GM12892 (cell line): ENCODE data around the gene GPS1.
A peak's percentile ranks its signal among the peaks of the same experiment; 100 is the strongest.

Experiments
- DNase-seq: peaks from one replicate; pipeline ENCODE4 v3.0.0; 2011; ENCODE audit not compliant: insufficient read length
- FAIRE-seq: peaks from 2 replicates; lab custom pipeline; 2011; peaks lifted over from hg19 to GRCh38; lab: Jason Lieb, UNC
- POLR2A ChIP-seq: IDR thresholded peaks from 2 replicates; pipeline ENCODE4 v1.6.1; 2011; ENCODE audit warnings: low read depth, low read length, control low read depth
- POLR2AphosphoS5 ChIP-seq: IDR thresholded peaks from 2 replicates; pipeline ENCODE4 v1.6.1; 2011; ENCODE audit warnings: low read depth, low read length, control low read depth
- TAF1 ChIP-seq: IDR thresholded peaks from 2 replicates; pipeline ENCODE4 v1.6.1; 2011; ENCODE audit warnings: low read depth, mild to moderate bottlenecking, control low read depth, low read length, borderline replicate concordance

The GPS1 gene

GRCh38 chr17:82095777-82096708 lies 44.3 kb downstream of the GPS1 start:
- DNase-seq (no peak), FAIRE-seq (peak; percentile 9)
- TF ChIP-seq TAF1 (no peak), POLR2AphosphoS5 (no peak), POLR2A (no peak)

- no peak for FAIRE-seq
- TF ChIP-seq POLR2A, result no peak
- TF ChIP-seq POLR2AphosphoS5, result no peak; the same call in 1 of the 2 replicates
- TF ChIP-seq TAF1, result no peak
- DNase-seq, result no peak
These were observed 45.0 kb downstream of the GPS1 start for GRCh38 chr17:82096709-82097183.

- TF ChIP-seq TAF1, result no peak
- no peak for TF ChIP-seq POLR2AphosphoS5
- FAIRE-seq, result peak; percentile 74
- peak; percentile 77 for DNase-seq
These were observed 45.7 kb downstream of the GPS1 start for GRCh38 chr17:82097184-82097918.

GRCh38 chr17:82097919-82098168 lies 46.1 kb downstream of the GPS1 start:
- no peak for FAIRE-seq
- no peak for TF ChIP-seq POLR2AphosphoS5
- TF ChIP-seq POLR2A, result no peak
- no peak for TF ChIP-seq TAF1
- no peak for DNase-seq

- TF ChIP-seq POLR2AphosphoS5 (peak; percentile 89), TAF1 (peak; percentile 85), POLR2A (peak; percentile 94)
- FAIRE-seq, result peak; percentile 98
- peak; percentile 100 for DNase-seq
These were observed 46.7 kb downstream of the GPS1 start, which contains the start of gene FASN for GRCh38 chr17:82098169-82098938. TSS of gene FASN (minus strand) at chr17:82098236. CDS start at chr17:82096445, 1,791 bp downstream.

GRCh38 chr17:82098939-82099763 lies 47.5 kb downstream of the GPS1 start:
- DNase-seq, result no peak
- peak; percentile 42 for FAIRE-seq
- TF ChIP-seq POLR2AphosphoS5 (no peak), POLR2A (peak; percentile 69; the same call in 1 of the 2 replicates), TAF1 (no peak)

- DNase-seq (no peak), FAIRE-seq (no peak)
- TF ChIP-seq TAF1 (no peak), POLR2A (no peak; the same call in 1 of the 2 replicates), POLR2AphosphoS5 (no peak; the same call in 1 of the 2 replicates)
These were observed 49.0 kb downstream of the GPS1 start for GRCh38 chr17:82100502-82101298.

GRCh38 chr17:82101301-82101715 lies 49.6 kb downstream of the GPS1 start:
- FAIRE-seq, result no peak
- TF ChIP-seq POLR2AphosphoS5 (no peak), POLR2A (no peak)
- no peak for DNase-seq

- TF ChIP-seq POLR2A (no peak), TAF1 (no peak), POLR2AphosphoS5 (no peak)
- FAIRE-seq (no peak), DNase-seq (no peak)
These were observed 50.3 kb downstream of the GPS1 start for GRCh38 chr17:82101767-82102679.
